Measurements from ENCODE around the gene FANCE.
"Not testable (repeated sequence)": the region's sequence is repeated elsewhere in the genome, so short reads cannot be mapped to it uniquely, and the experiment has no call there.

FANCE gene

GRCh38 chr6:35500782-35501181, 48.6 kb downstream of the FANCE start:
- no peak for DNase-seq

DNA sequence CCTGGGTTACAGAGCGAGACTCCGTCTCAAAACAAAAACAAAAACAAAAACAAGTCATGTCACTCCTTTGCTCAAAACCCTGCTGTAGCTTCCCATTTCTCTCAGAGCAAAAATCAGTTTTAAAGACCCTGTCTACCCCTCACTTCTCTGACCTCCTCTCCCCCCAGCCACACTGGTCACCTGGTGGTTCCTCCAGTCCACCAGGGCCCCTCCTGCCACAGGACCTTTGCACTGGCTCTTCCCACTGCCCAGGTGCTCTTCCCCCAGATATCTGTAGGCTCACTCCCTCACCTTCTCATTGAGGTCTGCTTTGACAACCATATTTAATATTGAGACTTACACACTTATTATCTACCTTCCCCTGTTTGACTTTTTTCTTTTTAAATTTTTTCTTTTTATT, 49.6 kb downstream of the FANCE start:
- no peak for DNase-seq

DNA sequence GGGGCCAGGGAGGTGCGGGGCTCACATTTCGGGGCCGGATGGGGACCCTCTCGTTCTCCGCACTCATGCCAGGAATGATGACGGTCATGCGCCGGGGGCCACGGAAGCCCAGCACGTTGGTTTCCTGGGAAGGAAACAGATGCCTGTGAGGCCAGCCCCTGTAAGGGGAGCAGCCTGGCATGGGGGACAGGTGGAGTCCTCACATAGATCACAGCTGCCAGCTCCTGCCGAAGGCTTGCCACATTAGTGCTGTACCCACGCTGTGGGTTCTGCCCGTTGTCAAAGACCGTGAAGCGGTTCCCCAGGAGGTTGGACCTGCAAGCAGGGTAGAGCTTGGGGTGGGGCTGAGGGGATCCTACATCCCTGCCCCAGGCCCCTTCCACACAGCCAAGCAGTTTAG, 51.4 kb downstream of the FANCE start:
- peak; percentile 25 for DNase-seq

DNA sequence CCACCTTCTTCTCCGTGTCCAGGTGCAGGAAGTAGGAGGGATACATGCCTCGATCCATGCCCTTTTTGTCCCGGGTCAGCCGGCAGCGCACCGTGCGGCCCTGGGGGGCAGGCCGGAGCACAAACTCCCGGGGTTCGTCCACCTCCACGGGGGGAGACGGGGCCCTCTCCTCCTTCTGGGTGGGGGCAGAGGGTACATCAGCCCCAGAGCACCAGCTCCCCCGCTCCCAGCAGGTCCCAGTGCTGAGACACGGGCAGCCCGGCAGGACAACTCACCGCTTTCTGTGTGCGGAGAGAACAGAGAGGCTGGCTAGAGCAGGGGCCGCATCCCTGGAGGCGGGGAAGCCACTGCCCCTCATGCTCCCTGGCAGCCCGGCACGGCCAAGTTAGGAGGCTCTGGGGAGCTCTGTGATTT, 53.9 kb downstream of the FANCE start:
- DNase-seq: no peak

- DNase-seq: no peak
These were observed 54.4 kb downstream of the FANCE start for GRCh38 chr6:35506536-35506935.

DNA sequence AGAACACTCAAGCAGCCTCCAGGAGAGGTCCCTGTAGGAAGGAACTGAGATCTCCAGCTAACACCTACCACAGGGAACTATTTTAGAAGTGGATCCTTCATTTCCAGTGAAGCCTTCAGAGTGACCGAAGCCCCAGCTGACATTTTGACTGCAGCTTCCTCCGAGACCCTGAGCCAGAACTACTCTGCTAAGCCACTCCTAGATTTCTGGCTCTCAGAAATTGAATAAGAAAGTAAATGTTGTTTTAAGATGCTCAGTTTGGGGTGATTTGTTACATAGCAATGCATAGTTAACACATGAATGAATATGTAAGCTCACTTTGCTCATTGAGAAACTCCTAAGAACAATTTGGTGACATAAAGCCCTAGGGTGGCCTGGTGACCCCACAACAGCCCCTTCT, 55.1 kb downstream of the FANCE start:
- no peak for DNase-seq

DNA sequence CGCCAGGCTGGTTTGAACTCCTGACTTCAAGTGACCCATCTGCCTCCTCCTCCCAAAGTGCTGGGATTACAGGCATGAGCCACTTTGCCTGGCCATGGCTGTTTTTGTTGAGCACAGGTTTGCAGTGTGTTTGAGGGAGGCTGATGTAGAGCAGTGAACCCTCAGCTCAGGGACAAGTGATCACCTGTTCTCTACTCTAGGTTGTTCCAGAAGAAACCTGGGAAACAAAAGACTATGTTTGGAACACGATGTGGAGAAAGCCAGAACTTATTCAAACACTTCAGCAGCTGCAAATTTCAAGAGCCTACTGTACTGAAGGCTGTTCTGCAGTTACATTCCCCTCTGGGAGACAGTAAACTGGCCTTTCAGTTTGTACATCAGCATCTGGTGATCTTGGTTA, 55.9 kb downstream of the FANCE start:
- no peak for DNase-seq

DNA sequence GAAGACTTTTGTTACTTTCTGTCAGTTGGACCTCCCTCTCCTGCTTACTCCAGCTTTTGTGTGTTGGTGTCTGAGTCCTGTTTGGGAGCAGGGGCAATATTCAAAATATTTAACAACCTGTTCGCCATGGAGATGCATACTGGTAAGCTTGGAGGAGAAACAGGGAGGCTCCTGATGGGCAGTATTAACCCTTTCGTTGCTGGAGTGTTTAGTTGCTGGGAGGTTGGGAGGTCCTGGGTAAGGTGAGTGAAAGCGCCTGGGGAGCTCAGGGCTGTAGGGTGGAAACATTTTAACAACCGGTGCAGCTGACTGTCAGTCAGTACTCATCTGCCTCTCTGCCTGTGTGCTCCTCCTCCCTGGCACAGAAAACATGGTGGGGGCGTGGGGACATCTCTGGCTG, 56.4 kb downstream of the FANCE start:
- DNase-seq: no peak

DNA sequence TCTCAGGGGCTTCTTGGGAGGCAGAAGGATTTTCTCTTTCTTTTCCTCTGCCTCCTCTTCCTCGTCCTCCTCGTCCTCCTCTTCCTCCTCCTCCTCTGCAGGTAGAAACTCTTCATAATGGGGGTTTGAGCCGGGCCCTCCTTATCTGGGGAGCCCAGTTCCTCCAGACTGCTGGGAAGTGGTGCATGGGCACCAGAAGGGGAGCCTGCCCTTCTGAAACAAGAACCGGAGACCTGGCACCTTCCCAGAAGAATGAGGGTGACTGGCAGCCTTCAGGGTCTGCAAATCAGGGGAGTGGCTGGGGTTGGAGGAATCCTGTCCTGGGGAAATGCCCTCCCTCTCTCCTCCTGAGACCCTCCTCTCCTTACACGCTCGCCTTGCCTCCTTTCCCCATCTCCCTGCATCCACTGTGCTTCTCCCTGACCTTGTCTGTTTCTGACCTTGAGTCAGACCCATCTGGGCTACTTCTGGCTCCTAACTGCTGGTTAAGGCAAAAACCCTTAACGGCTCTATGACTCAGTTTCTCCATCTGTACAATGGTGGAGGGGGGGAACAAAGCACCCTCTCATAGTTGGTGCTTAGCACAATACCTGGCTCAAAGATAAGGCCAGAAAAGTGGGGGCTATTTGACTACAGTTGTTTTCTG, 58.9 kb downstream of the FANCE start:
- no peak for DNase-seq

- DNase-seq: no peak
These were observed 59.4 kb downstream of the FANCE start for GRCh38 chr6:35511562-35511941.

GRCh38 chr6:35512006-35512405, 59.9 kb downstream of the FANCE start:
- no peak for DNase-seq

- no peak for DNase-seq
These were observed 60.6 kb downstream of the FANCE start, which contains the start of gene TULP1 for GRCh38 chr6:35512740-35513139. TSS of gene TULP1 (minus strand) at chr6:35512896. CDS start at chr6:35512858, 38 bp downstream.

DNA sequence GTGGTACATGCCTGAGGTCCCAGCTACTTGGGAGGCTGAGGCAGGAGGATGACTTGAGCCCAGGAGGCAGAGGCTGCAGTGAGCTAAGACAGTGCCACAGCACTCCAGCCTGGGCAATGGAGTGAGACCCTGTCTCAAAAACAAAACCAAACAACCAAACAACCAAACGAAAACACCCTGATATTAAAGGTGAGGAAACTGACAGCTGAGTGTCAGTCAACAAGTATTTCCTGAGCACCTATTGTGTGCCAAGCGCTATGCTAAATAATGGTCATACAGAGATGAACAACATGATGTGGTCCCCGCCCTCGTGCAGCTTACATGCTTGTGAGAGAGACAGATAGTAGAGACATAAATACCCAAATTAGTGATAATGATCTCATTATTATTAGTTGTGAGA, 62.4 kb downstream of the FANCE start:
- no peak for DNase-seq

GRCh38 chr6:35515939-35516338, 63.8 kb downstream of the FANCE start:
- DNase-seq: not testable (repeated sequence)

Data from NCI-H524 treated with DMSO at 0.1 percent for 48 hours (cell line).